Measurements from ENCODE around the gene MAGI1.

MAGI1 gene

DNA sequence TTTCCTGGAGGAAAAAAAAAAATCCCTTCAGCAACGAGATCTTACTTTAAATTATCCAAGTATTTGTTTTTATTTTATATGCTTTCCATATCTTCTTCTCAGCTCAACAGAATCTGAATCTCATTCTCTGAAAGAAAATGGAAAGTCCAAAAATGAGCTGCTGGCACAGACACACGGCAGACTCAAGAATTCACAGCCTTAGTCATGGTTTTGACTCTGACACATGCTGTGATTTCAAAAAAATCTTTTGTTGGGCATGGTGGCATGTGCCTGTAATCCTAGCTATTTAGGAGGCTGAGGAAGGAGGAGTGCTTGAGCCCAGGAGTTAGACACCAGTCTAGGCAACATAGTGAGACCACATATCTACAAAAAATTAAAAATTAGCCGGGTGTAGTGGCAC is 565.0 kb downstream of the MAGI1 start:
- no peaks in the 10 kb centered on the region for H3K36me3 ChIP-seq
- TF ChIP-seq, protein P1, sequence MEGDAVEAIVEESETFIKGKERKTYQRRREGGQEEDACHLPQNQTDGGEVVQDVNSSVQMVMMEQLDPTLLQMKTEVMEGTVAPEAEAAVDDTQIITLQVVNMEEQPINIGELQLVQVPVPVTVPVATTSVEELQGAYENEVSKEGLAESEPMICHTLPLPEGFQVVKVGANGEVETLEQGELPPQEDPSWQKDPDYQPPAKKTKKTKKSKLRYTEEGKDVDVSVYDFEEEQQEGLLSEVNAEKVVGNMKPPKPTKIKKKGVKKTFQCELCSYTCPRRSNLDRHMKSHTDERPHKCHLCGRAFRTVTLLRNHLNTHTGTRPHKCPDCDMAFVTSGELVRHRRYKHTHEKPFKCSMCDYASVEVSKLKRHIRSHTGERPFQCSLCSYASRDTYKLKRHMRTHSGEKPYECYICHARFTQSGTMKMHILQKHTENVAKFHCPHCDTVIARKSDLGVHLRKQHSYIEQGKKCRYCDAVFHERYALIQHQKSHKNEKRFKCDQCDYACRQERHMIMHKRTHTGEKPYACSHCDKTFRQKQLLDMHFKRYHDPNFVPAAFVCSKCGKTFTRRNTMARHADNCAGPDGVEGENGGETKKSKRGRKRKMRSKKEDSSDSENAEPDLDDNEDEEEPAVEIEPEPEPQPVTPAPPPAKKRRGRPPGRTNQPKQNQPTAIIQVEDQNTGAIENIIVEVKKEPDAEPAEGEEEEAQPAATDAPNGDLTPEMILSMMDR (IDR thresholded peaks at IDR 0.05) = no peak
- no peak overlapping the region for H3K4me3 ChIP-seq
- no peaks in the 10 kb centered on the region for H3K27me3 ChIP-seq
- H3K4me1 ChIP-seq = peaks cover 0 to 7% (median 0%) of the 10 kb centered on the region in 4 donors
- H3K9me3 ChIP-seq = no peaks in the 10 kb centered on the region
- no peak for DNase-seq
- intact Hi-C loops (cut with DNase I; ENCODE audit: low total_unique reads) = no loop called here
- H3K27ac ChIP-seq = no peak overlapping the region

DNA sequence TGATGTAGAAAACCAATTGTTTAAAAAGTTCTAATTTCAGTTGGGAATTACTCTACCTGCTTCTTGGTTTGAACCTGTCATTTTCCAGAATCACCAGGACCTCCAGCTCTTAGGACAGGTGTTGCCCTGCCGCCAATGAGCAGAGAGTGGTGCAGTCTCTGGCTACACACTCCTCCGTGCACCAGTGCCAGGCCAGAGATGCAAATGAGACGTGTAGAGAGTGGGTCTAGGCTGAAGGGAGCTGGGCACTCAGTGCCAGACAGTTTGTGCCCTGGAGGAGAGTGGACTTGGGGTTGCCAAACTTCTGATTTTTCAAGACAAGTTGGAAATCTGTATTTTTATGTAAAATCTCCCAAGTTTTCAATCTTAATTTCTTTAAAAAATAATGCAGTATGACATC is 566.2 kb downstream of the MAGI1 start:
- TF ChIP-seq, protein P1 (IDR thresholded peaks at IDR 0.05) = no peak

DNA sequence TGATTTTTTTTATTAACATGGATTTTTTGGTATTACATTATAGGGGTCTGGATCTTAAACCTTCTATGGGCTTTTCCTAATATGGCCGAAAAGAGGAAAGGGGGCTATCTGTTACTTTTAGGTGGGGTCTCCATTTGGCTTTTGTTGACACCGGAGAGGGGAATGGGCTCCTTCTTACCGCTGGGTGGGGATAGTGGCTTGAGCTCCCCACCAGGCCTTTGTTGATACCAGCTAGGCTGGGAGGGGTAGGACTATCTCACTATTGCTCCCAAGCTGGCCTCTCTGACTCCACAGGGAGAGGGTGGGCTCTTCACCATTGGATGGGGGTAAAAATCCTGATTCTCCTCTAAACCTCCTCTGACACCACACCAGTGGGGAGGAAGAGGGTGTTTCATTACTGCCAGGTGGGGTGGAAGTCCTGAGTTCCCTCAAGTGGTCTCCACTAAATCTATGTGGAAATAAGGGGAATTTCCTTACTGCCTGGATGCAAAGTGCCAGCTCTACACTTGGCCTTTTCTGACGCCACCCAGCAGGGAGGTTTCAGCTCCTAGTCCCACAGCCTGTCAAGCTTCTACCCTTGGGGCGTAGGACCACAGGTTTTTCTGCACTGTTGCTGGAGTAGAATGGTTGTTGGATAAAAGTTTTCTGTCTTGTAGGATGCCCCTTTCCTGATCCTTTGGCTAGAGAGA is 572.3 kb downstream of the MAGI1 start:
- intact Hi-C loops (cut with DNase I; ENCODE audit: low total_unique reads) = no loop called here
- Histone ChIP-seq H3K27me3 (no peaks in the 10 kb centered on the region), H3K4me3 (no peak overlapping the region), H3K9me3 (no peaks in the 10 kb centered on the region), H3K36me3 (no peaks in the 10 kb centered on the region), H3K4me1 (no peaks in the 10 kb centered on the region), H3K27ac (no peak overlapping the region)
- no peak for DNase-seq
- TF ChIP-seq, protein P1 (IDR thresholded peaks at IDR 0.05) = no peak

More for the DNA sequence above, 566.2 kb downstream of the MAGI1 start:
- no peak overlapping the region for H3K4me3 ChIP-seq
- intact Hi-C loops (cut with DNase I; ENCODE audit: low total_unique reads) = no loop called here
- no peaks in the 10 kb centered on the region for H3K36me3 ChIP-seq
- no peaks in the 10 kb centered on the region for H3K9me3 ChIP-seq
- peaks cover 0 to 7% (median 0%) of the 10 kb centered on the region in 4 donors for H3K4me1 ChIP-seq
- DNase-seq = no peak
- no peaks in the 10 kb centered on the region for H3K27me3 ChIP-seq
- H3K27ac ChIP-seq = no peak overlapping the region

DNA sequence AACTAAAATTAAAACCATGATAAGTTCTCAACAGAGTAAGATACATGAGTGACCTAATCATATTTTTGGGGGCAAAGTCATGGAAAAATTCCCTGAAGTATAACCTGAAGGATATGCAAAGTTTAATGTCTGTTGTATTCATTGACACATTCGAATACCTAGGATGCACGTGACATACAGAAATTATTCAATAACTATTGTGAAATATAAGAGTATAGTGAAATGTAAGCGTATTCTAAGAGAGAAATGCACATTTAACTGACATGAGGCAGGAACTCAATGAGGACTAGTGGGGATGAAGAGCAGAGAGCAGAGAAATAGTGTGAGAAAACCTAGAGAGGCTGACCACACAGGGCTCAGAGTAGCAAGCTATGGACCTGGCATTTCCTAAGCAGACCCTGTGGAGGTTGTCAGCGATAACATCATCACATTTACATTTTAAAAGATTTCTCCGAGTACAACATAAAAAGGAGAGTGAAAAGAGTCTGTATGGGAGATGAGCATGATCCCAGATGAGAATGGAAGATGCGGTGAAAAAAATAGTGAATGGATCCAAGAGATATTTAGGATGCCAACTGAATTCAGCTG is 588.8 kb downstream of the MAGI1 start:
- TF ChIP-seq, protein P1 (IDR thresholded peaks at IDR 0.05) = no peak
- no peak for DNase-seq
- Histone ChIP-seq H3K27me3 (no peaks in the 10 kb centered on the region), H3K4me3 (no peak overlapping the region), H3K4me1 (no peaks in the 10 kb centered on the region), H3K36me3 (no peaks in the 10 kb centered on the region), H3K27ac (no peak overlapping the region), H3K9me3 (no peaks in the 10 kb centered on the region)
- intact Hi-C loops (cut with DNase I; ENCODE audit: low total_unique reads) = no loop called here

DNA sequence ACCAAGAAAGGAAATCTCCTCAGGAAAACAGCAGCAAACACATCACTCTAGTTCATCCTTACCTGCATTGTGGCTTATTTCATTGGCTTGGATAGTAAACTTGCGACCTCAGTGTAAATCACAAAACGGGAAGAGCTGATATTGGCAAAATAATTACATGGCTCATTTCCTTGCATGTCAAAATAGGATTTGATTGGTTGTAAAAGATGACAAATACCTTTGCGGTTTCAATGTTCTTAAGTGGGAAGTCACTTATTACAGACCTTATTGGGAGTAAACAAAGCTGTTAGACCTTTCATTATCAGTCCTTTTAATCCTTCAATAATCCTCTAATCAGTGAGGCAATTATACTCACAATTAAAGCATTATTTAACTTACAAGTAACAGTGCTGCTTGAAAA is 590.6 kb downstream of the MAGI1 start:
- no peaks in the 10 kb centered on the region for H3K27me3 ChIP-seq
- no peak overlapping the region for H3K27ac ChIP-seq
- no peak for DNase-seq
- H3K9me3 ChIP-seq = no peaks in the 10 kb centered on the region
- no peaks in the 10 kb centered on the region for H3K36me3 ChIP-seq
- no peak overlapping the region for H3K4me3 ChIP-seq
- TF ChIP-seq, protein P1 (IDR thresholded peaks at IDR 0.05) = no peak
- intact Hi-C loops (cut with DNase I; ENCODE audit: low total_unique reads) = no loop called here
- H3K4me1 ChIP-seq = no peaks in the 10 kb centered on the region

Data from tibial artery (tissue), 4 donors.